ENCODE results near the gene EXO1.

Gene EXO1

DNA sequence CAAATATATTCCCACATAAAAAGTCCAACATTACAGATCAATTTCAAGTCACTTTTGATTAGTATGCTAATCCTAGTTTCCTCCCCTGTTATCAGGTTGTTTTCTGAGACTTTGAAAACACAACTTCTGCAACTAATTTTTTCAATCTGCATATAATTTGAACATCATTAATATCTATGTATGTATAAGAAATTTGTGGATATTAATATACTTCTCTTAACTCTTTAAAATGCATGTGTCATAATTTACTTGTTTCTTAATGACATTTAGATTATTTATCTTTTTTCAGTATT, 48.6 kb downstream of the EXO1 start:
- DNase-seq = no peak

DNA sequence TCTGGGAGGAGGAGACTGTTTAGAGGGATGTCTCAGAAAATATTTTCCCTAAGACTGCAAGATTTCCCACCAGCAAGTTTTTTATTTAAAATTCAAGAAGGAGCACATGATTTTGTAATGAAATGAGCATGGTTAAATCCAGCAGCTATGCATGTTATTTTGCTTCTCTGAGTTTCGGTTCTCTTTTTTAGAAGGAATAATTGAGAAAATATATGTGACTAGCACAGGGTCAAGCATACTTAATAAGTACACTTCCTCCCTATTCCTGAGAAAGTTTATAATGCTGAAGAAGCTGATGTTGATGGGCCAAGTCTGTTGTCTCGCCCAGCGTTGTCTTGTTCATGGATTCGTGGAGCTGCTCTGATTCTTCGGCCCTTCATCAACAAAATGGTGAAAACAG, 51.2 kb downstream of the EXO1 start:
- no peak for DNase-seq

DNA sequence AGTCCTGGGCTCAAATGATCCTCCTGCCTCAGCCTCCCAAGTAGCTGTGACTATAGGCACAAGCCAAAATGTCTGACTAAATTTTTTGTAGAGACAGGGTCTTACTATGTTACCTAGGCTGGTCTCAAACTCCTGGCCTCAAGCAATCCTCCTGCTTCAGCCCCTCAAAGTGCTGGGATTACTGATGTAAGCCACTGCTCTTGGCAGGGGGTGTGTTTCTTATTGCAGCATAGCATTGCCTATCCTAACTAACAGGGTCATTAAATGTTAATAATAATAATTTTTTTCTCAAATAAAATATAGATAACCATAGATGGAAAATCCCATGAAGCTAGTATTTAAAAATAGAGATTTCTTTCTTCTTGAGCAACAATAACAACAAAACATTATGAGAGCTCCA, 52.4 kb downstream of the EXO1 start:
- DNase-seq = no peak

DNA sequence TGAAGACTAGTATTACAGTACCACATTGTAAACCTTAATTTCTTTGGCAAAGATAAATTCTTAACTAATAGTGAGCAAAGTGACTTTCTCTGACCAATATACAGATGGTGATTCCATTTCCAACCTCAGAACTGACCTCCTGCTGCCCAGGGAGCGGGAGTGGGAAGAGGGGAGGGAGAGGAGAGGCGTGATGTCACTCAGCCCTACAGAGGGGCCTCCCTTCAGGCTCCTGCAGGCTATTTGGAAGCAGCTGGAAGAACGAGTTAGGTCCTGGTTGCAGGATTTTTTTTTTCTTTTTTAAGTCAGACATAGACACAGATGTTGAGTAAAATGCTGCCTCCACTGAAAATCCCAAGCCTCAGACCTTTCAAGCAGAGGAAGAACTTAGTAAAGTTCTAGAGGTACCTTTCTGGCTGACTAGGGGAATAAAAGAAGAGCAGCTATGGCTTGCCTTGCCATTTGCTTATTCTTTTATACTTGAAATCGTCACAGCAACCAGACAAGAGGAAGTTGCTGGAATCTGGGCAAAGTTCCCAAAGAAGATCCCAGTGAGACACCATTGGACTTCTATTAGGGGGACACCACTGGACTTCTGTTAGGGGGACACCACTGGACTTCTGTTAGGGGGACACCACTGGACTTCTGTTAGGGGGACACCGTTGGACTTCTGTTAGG, 54.5 kb downstream of the EXO1 start:
- no peak for DNase-seq

DNA sequence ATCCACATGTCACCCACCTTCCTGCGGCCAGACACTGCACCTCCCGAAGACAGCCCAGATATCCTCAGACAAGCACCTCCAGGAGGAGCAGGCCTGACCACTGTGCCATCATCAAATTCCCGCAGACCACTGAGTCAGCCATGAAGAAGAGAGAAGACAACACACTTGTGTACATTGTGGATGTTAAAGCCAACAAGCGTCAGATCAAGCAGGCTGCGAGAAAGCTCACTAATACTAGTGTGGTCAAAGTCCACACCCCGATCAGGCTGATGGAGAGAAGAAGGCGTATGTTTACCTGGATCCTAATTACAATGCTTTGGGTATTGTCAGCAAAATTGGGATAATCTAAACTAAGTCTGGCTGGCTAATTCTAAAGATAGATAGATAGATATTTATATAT, 68.2 kb downstream of the EXO1 start:
- DNase-seq = no peak

DNA sequence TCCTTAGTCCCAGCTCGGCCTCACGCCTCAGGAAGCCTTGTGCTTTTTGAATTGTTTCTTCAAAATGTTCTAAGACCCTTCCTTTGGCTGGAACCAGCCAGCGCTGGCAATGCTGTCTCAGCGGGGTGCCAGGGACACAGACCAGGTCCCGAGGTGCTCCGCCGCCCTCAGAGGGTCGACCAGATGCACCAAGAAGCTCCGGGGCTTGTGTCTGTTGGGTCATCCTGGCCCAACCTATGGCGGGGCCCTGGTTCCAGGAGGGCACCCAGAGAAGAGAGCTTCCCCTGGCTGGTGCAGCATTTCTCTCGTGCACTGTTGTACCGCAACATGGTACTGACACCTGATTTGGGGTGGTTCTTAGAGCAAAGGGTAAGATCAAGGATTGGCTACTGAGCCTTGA, 69.5 kb downstream of the EXO1 start:
- DNase-seq = no peak

DNA sequence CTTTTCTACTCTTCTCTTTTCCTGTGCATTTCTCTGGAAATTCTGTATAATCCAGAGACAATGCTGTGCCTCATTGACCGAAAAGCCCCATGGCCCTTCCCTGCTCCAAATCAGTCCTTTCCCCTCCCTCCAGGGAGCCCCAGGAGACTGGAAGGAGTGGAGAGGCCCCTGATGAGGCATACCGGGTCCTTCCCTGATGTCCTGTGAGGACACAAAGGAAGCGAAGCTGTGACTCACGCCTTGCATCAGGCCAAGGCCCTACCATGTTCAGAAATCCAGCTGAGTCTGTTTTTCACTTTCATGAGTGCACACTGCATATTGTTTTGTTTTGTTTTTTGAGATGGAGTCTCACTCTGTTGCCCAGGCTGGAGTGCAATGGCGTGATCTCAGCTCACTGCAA, 70.9 kb downstream of the EXO1 start:
- DNase-seq = no peak

DNA sequence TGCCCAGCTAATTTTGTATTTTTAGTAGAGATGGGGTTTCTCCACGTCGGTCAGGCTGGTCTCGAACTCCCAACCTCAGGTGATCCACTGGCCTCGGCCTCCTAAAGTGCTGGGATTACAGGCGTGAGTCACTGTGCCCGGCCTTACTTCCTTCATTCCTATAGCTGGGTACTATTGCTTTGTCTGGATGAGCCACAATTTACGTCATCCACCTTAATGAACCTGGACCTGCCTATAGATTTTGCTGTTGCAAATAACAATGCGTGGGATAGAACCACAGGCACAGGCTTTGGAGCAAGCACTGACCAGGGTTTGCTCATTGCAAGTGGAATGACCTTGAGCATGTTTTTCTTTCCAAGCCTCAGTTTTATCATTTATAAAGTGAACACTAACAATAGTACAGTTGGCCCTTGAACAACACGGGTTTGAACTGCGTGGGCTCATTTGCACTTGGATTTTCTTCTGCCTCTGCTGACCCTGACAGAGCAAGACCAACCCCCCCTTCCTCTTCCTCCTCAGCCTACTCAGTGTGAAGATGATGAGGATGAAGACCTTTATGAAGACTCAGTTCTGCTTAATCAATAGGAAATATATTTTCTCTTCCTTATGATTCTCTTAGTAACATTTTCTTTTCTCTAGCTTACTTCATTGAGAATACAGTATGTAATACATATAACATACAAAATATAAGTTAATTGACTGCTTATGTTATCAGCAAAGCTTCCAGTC, 76.2 kb downstream of the EXO1 start:
- no peak for DNase-seq

DNA sequence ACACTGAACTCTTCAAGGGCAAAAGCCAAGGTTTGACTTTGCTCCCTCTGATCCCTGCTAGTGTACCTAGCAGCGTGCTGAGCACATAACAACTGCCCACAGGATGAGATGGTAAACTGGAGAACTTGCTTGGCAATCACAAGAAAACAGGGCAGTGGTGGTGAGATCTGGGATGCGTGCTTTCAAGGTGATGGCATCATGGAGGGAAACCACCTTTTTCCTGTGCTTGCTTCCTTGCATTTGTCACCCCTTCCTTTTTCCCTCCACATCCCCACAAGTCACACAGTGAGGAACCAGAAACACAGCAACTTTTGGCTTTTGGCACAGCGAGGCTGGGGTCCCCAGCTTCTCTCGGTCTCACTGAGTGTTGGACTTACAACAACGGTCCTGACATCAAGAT, 78.1 kb downstream of the EXO1 start:
- no peak for DNase-seq

DNA sequence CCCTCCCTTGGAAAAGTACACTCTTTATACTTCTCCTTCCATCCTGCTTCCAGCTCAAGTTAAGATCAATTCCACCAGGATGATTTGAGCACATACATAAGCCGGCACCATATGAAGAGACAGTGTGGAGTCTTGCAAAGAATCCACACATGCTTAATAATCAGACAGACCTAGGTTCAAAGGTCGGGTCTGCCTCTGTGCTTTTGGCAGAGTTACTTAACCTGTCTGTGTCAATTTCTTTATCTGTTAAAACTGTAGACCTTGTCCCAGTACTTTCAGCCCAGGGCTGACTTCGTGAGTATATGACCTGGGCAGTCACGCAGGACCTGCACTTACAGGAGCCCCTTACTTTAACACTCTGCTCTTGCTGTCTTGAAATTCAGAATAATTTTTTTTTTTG, 79.3 kb downstream of the EXO1 start:
- DNase-seq = no peak

DNA sequence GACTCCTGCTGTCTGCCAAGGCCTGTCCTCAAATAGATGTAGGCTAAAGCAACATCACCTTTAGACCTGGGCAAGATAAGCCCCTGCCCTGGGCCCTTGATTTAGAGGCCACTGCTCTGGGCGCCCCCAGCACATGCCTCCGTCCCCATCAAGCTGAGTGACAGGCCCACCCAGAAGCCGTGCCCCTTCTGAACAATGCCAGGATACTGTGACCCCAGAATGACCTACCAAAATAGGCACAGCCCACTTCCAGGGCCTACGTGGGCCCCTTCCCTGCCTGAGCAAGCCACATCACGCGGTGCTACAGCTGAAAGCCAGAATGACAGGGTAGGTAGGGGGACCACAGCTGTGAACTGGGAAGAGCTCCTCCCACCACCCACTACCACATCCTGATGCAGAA, 84.8 kb downstream of the EXO1 start:
- no peak for DNase-seq

DNA sequence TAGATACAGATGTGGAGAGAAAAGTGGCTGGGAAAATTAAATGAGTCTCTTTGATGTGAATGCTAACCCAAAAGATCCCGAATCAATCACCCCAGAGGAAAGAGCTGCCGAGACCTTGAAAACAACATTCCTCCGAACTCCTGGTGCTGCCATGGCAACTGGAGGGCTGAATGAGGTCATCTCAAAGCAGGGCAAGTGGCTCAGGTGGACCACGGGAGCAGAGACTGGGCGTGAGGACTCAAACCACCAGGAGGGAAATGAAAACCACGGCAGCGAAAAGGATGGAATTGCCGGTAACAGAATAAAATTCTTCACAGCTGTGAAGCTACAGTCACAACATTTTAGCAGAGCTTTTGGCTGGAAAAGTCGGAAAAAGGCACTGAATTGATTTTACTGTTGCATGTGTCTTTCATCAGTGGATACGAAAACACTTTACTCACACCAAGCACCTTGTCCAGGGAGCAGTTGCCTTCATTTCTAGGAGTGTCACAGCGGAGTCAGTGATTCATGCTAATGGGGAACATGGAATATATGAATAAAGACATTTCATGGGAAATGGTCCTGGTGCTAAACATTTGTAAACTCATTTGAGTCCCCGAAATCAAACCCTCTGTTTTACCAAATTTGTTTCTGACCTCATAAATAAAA, 86.3 kb downstream of the EXO1 start:
- DNase-seq = peak; percentile 50

DNA sequence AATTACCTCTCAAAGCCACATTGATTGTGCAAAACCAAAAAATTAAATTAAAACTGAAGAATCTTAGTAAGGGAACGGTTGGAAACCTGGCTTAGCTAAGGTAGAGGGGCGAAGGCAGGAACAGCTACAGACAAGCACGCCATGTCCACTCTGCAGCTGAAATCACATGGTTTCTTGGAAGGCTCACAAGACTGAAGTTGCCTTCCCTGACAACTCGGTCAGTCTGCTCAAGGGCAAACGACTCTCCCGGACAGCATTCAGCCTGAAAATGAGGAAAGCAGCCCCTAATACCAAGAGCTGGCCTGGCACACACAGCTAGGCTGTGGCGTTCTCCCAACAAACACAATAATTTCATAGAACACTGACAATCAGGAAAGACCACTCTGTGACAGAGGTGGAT, 86.9 kb downstream of the EXO1 start:
- no peak for DNase-seq
